GM12872 (cell line): ENCODE results near the gene EVA1B.

Source experiments
- CTCF ChIP-seq: IDR thresholded peaks from 3 replicates; pipeline ENCODE4 v1.5.1; 2011; ENCODE audit warnings: low read depth, mild to moderate bottlenecking, low read length, moderate library complexity; ENCODE audit not compliant: insufficient read depth

EVA1B gene

GRCh38 chr1:36359911-36360550 lies 36.6 kb upstream of the EVA1B start:
- TF ChIP-seq CTCF, result no peak

DNA sequence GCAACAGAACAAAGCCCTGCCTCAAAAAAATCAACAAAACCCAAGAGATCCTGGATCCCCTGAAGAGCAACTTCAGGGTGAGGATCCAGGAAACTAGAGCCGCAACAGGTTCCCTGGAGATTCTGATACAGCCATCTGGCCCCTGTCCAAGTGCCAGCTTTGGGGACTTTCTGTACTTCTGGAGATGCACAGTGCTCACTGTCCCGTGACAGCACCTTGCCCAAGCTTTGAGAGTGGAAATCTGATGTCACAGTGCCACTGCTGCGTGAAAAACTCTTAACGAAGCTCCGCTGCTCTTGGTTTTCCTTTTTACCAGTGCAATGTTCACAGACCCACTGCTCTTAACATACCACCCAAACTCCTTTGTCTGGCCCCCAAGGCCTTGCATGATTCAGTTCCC lies 35.9 kb upstream of the EVA1B start:
- no peak for TF ChIP-seq CTCF

GRCh38 chr1:36358514-36359084 lies 35.2 kb upstream of the EVA1B start:
- TF ChIP-seq CTCF, result no peak

GRCh38 chr1:36355811-36356210 lies 32.4 kb upstream of the EVA1B start:
- TF ChIP-seq CTCF, result no peak

DNA sequence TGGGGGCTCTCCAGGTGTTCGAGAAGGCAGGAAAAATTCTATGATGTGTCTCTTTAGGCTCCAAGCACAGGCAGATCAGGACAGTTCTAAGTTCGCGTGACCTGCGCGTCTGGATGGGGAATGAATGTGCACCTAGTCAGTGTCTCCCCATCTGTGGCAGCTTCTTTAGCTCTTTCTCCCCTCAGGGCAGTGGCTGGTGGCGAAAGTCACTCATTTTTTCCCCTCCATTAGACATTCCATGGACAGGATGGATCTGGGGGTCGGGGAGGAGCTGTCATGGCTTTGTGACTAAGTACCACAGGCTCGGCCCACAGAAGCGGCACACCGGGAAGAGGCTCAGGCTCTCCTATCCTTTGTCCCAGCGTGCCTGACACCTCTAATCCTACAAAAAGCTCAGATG lies 31.0 kb upstream of the EVA1B start:
- no peak for TF ChIP-seq CTCF

DNA sequence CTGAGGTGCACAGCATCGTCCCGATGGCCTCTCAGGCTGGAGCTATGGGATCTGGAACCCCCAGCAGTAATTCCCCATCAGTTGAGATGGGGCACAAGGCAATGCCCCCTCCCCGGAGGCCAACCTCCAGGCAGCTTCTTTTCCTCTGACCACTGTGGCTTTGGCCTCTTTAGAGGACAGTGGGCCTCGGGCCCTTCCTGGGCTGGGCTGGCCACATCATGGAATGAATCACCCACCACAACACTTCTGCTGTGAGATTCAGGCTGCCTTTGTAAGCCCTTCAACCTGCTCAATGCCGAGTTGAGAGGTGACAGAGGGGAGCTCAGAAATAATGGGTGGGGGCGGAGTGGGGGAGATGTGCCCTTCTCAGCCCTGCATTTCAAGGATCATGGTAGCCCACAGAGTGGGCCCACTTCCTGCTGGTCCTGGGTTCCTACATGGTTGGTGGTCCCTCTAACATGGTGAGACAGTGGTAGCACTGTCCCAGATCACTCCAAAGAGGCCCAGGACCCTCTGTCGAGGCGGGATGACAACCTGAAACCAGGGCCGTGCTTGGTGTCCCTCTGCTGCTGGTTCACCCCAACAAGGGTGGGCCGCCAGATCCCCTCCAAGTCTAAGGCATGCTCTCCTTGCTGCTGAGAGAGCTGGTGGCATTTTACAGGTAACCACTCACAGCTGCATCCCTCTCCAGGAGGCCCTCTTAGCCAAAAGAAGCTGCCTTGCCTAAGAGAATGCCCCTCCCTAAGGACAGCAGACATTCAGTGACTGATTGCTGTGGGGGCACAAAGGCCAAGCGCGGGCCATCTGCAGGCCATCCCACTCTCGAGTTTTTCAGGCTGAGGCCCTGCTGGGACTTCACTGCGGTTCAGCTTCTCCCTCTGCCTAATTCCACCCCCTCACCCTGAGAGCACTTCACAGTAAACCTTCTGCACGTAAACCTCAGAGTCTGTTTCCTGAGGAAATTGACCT lies 29.7 kb upstream of the EVA1B start:
- no peak for TF ChIP-seq CTCF

GRCh38 chr1:36352125-36352909 lies 28.9 kb upstream of the EVA1B start:
- TF ChIP-seq CTCF, result no peak
